ENCODE data around the gene ZAP70. TPM values are rescaled to one million over a fixed set of nuclear protein-coding genes. Genes with fewer than 3 reads are reported as not detected.

The ZAP70 gene
- total RNA-seq, 1 donor from 2014 or later = 240 TPM

- no peaks in the 10 kb centered on the region for H3K9me3 Mint-ChIP-seq
- intact Hi-C loops (cut with micrococcal nuclease) = no loop called here
- peaks cover 25% of the 10 kb centered on the region for H3K4me1 Mint-ChIP-seq
- H3K27me3 Mint-ChIP-seq = no peaks in the 10 kb centered on the region
- H3K27ac Mint-ChIP-seq = peak overlapping the region; percentile 35
- H3K36me3 Mint-ChIP-seq (ENCODE audit: low read depth) = peaks cover 62% of the 10 kb centered on the region
- no peak for DNase-seq
- H3K4me3 Mint-ChIP-seq = no peak overlapping the region
Measured at GRCh38 chr2:97736608-97737330, 23.4 kb downstream of the ZAP70 start.

- Mint-ChIP-seq H3K27me3 (no peaks in the 10 kb centered on the region), H3K36me3 (ENCODE audit: low read depth) (peaks cover 62% of the 10 kb centered on the region), H3K9me3 (no peaks in the 10 kb centered on the region), H3K4me3 (no peak overlapping the region), H3K27ac (no peak overlapping the region), H3K4me1 (peaks cover 34% of the 10 kb centered on the region)
- intact Hi-C loops (cut with micrococcal nuclease) = no loop called here
- DNase-seq = no peak
Measured at GRCh38 chr2:97737421-97738178, 24.2 kb downstream of the ZAP70 start.

- intact Hi-C loops (cut with micrococcal nuclease) = no loop called here
Measured at GRCh38 chr2:97738179-97739019, 25.0 kb downstream of the ZAP70 start.

GRCh38 chr2:97739020-97739892, 25.9 kb downstream of the ZAP70 start:
- Mint-ChIP-seq H3K36me3 (ENCODE audit: low read depth) (peaks cover 64% of the 10 kb centered on the region), H3K27ac (no peak overlapping the region), H3K9me3 (peaks cover 5% of the 10 kb centered on the region), H3K4me1 (peaks cover 46% of the 10 kb centered on the region), H3K27me3 (no peaks in the 10 kb centered on the region), H3K4me3 (no peak overlapping the region)
- intact Hi-C loops (cut with micrococcal nuclease) = no loop called here
- DNase-seq = no peak

More at GRCh38 chr2:97738179-97739019, 25.0 kb downstream of the ZAP70 start:
- Mint-ChIP-seq H3K4me1 (peaks cover 40% of the 10 kb centered on the region), H3K27me3 (no peaks in the 10 kb centered on the region), H3K27ac (peak overlapping the region; percentile 3), H3K36me3 (ENCODE audit: low read depth) (peaks cover 61% of the 10 kb centered on the region), H3K9me3 (no peaks in the 10 kb centered on the region), H3K4me3 (no peak overlapping the region)
- DNase-seq = no peak

GRCh38 chr2:97739893-97740245, 26.5 kb downstream of the ZAP70 start:
- H3K9me3 Mint-ChIP-seq = peaks cover 5% of the 10 kb centered on the region
- DNase-seq = no peak
- intact Hi-C loops (cut with micrococcal nuclease) = loop anchor here (10.0 kb wide), 1 partner anchor 645 kb away; no protein-coding TSS in a partner anchor
- H3K36me3 Mint-ChIP-seq (ENCODE audit: low read depth) = peaks cover 64% of the 10 kb centered on the region
- no peak overlapping the region for H3K4me3 Mint-ChIP-seq
- peaks cover 51% of the 10 kb centered on the region for H3K4me1 Mint-ChIP-seq
- no peaks in the 10 kb centered on the region for H3K27me3 Mint-ChIP-seq
- H3K27ac Mint-ChIP-seq = no peak overlapping the region

- intact Hi-C loops (cut with micrococcal nuclease) = loop anchor here (10.0 kb wide), 1 partner anchor 644 kb away; no protein-coding TSS in a partner anchor
- peak; percentile 82 for DNase-seq
- H3K4me1 Mint-ChIP-seq = peaks cover 58% of the 10 kb centered on the region
- peaks cover 64% of the 10 kb centered on the region for H3K36me3 Mint-ChIP-seq (ENCODE audit: low read depth)
- H3K9me3 Mint-ChIP-seq = peaks cover 5% of the 10 kb centered on the region
- no peaks in the 10 kb centered on the region for H3K27me3 Mint-ChIP-seq
- peak overlapping the region; percentile 76 for H3K27ac Mint-ChIP-seq
- no peak overlapping the region for H3K4me3 Mint-ChIP-seq
Measured at GRCh38 chr2:97740590-97741182, 27.3 kb downstream of the ZAP70 start.

GRCh38 chr2:97741251-97741650, 27.9 kb downstream of the ZAP70 start:
- Mint-ChIP-seq H3K36me3 (ENCODE audit: low read depth) (peaks cover 62% of the 10 kb centered on the region), H3K27ac (peak overlapping the region; percentile 88), H3K27me3 (no peaks in the 10 kb centered on the region), H3K9me3 (peaks cover 5% of the 10 kb centered on the region), H3K4me3 (no peak overlapping the region), H3K4me1 (peaks cover 60% of the 10 kb centered on the region)
- intact Hi-C loops (cut with micrococcal nuclease) = loop anchor here (10.0 kb wide), 1 partner anchor 644 kb away; no protein-coding TSS in a partner anchor
- DNase-seq = no peak

GRCh38 chr2:97741686-97742085, 28.3 kb downstream of the ZAP70 start:
- intact Hi-C loops (cut with micrococcal nuclease) = loop anchor here (10.0 kb wide), 1 partner anchor 643 kb away; no protein-coding TSS in a partner anchor
- Mint-ChIP-seq H3K27me3 (no peaks in the 10 kb centered on the region), H3K4me3 (peak overlapping the region; percentile 51), H3K4me1 (peaks cover 64% of the 10 kb centered on the region), H3K27ac (peak overlapping the region; percentile 88), H3K9me3 (peaks cover 5% of the 10 kb centered on the region), H3K36me3 (ENCODE audit: low read depth) (peaks cover 60% of the 10 kb centered on the region)
- no peak for DNase-seq

- peaks cover 55% of the 10 kb centered on the region for H3K36me3 Mint-ChIP-seq (ENCODE audit: low read depth)
- H3K9me3 Mint-ChIP-seq = peaks cover 5% of the 10 kb centered on the region
- H3K4me3 Mint-ChIP-seq = peak overlapping the region; percentile 27
- peak overlapping the region; percentile 95 for H3K27ac Mint-ChIP-seq
- H3K4me1 Mint-ChIP-seq = peaks cover 67% of the 10 kb centered on the region
- no peaks in the 10 kb centered on the region for H3K27me3 Mint-ChIP-seq
- intact Hi-C loops (cut with micrococcal nuclease) = loop anchor here (10.0 kb wide), 1 partner anchor 642 kb away; no protein-coding TSS in a partner anchor
- DNase-seq = peak; percentile 76
Measured at GRCh38 chr2:97742381-97742847, 29.0 kb downstream of the ZAP70 start.

GRCh38 chr2:97743913-97744312, 30.5 kb downstream of the ZAP70 start:
- Mint-ChIP-seq H3K36me3 (ENCODE audit: low read depth) (peaks cover 47% of the 10 kb centered on the region), H3K4me1 (peaks cover 67% of the 10 kb centered on the region), H3K27me3 (no peaks in the 10 kb centered on the region), H3K4me3 (no peak overlapping the region), H3K9me3 (peaks cover 5% of the 10 kb centered on the region), H3K27ac (peak overlapping the region; percentile 70)
- DNase-seq = no peak
- intact Hi-C loops (cut with micrococcal nuclease) = loop anchor here (10.0 kb wide), 1 partner anchor 641 kb away; no protein-coding TSS in a partner anchor

- Mint-ChIP-seq H3K27me3 (no peaks in the 10 kb centered on the region), H3K36me3 (ENCODE audit: low read depth) (peaks cover 35% of the 10 kb centered on the region), H3K27ac (peak overlapping the region; percentile 32), H3K4me1 (peaks cover 64% of the 10 kb centered on the region), H3K4me3 (no peak overlapping the region), H3K9me3 (peaks cover 5% of the 10 kb centered on the region)
- intact Hi-C loops (cut with micrococcal nuclease) = loop anchor here (2.0 to 10.0 kb wide), 2 partner anchors 23 to 639 kb away; no protein-coding TSS in a partner anchor
- DNase-seq = peak; percentile 79
Measured at GRCh38 chr2:97745474-97746174, 32.2 kb downstream of the ZAP70 start.

- no peak overlapping the region for H3K4me3 Mint-ChIP-seq
- H3K4me1 Mint-ChIP-seq = peaks cover 48% of the 10 kb centered on the region
Measured at GRCh38 chr2:97747285-97747684, 33.9 kb downstream of the ZAP70 start.

More at GRCh38 chr2:97747285-97747684, 33.9 kb downstream of the ZAP70 start:
- H3K27me3 Mint-ChIP-seq = no peaks in the 10 kb centered on the region
- intact Hi-C loops (cut with micrococcal nuclease) = loop anchor here (2.0 to 10.0 kb wide), 2 partner anchors 22 to 638 kb away; no protein-coding TSS in a partner anchor
- peaks cover 5% of the 10 kb centered on the region for H3K9me3 Mint-ChIP-seq
- H3K36me3 Mint-ChIP-seq (ENCODE audit: low read depth) = peaks cover 23% of the 10 kb centered on the region
- DNase-seq = no peak
- H3K27ac Mint-ChIP-seq = peak overlapping the region; percentile 8
